Kidney glomerular epithelial cell (primary cell): ENCODE measurements around the gene KRT9.
A peak's percentile ranks its signal among the peaks of the same experiment; 100 is the strongest.

Experiments used
- DNase-seq: peaks from one replicate; lab custom pipeline; 2025; lab: John Stamatoyannopoulos, UW

Gene KRT9

GRCh38 chr17:41527063-41528023, 44.5 kb downstream of the KRT9 start:
- DNase-seq, result peak; percentile 57

DNA sequence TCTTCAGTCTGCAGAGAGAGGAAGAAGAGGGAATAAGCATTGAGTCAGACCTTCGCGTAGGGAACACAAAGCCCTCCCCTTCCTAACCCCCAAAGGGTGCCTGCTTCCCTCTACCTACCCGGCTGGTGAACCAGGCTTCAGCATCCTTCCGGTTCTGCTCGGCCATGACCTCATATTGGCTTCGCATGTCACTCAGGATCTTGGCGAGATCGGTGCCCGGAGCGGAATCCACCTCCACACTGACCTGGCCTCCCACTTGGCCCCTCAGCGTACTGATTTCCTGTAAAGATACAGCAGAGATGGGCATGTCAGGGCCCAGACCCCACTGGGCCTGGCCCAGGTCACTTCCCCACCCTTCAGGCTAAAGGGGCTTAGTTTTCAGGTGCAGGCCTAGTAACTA, 47.6 kb downstream of the KRT9 start:
- no peak for DNase-seq

GRCh38 chr17:41523787-41524186, 48.1 kb downstream of the KRT9 start:
- DNase-seq, result no peak

GRCh38 chr17:41523225-41523593, 48.6 kb downstream of the KRT9 start:
- DNase-seq, result no peak

GRCh38 chr17:41522301-41523224, 49.3 kb downstream of the KRT9 start:
- peak; percentile 74 for DNase-seq

- peak; percentile 84 for DNase-seq
Measured at GRCh38 chr17:41521574-41522261, 50.1 kb downstream of the KRT9 start.

GRCh38 chr17:41520821-41521521, 50.9 kb downstream of the KRT9 start:
- DNase-seq, result peak; percentile 45

DNA sequence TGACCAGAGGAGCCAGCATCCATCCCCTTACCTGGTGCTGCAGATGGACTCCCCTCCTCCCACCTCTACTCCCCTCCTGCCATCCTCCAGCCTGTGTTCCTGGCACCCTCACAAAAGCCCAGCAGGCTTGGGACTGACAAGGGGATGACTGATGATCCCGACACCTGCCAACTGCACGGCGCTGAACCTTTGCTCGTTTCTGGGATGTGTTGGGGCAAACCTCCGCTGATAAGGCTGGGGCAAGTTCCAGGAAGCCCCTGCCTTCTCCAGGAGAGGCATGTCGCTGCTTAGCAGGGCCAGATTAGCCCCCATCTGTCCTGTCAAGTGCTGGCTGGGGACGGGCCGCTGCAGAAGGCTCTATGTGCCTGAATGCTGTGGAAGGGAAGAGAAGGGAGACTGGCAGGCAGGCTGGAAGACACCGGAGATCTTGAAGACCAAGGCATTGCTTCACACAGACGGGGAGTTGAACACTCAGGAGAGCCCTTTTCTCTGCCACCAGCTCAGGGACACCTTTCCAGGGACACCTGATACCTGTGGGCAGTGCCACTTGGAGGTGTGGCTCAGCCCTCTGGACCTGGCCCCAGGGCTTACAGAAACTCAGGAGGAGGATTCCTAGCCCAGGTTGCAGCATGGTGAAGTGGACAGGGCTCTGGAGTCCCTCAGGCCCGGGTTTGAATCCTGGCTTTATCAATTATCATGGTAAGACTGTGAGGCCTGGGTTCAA, 52.2 kb downstream of the KRT9 start:
- DNase-seq, result no peak

DNA sequence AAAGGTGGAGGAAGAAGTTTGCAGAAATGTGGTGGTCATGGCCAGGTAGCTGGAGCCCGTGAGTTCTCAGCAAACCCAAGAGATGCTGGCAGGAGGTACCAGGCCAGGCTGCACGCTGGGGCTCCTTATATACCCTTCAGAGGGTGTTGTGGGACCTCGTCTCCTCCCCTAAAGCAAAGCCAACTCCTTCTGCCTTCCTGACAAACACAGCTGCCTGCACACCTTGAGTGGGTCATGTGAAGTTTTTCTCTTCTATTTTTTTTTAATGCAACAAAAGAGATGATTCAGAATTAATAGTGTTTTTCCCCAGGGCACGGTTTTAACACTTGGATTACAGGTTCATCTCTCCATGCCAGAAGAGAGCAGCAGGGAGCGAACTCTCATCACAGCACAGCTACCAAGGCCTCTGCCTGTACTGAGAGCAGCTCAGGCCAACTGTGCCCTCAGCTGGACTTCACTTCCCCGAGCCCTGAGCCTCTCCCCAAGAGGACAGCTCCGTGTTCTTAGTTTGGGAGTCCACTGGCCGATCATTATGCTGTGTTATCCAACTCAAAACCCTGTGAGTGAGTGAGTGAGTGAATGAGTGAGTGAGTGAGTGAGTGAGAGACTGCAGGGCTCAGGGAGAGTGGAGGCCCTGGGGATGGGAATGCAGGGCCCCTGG, 52.9 kb downstream of the KRT9 start, which contains the start of gene KRT15:
Gene KRT15, minus strand, starts transcription at position 102 of the 661 bp plus-strand sequence. Its CDS starts 63 bp downstream, at position 39.
- peak; percentile 28 for DNase-seq

- no peak for DNase-seq
Measured at GRCh38 chr17:41518031-41518430, 53.8 kb downstream of the KRT9 start.

- no peak for DNase-seq
Measured at GRCh38 chr17:41516830-41517283, 55.0 kb downstream of the KRT9 start.

- no peak for DNase-seq
Measured at GRCh38 chr17:41516147-41516829, 55.6 kb downstream of the KRT9 start.
